H1 (cell line): ENCODE measurements around the gene PLXNA3. TPM values are rescaled to one million over a fixed set of nuclear protein-coding genes. Genes with fewer than 3 reads are reported as not detected.

Experiments used
- CTCF ChIA-PET: fragments of 300-600 bp; sonication (Branson Sonifier 250); formaldehyde crosslinking; loops from one replicate; lab custom pipeline; 2021; ENCODE audit not compliant: partially characterized antibody; lab: Charles Lee
- POLR2A ChIA-PET: fragments of 300-600 bp; sonication (Branson Sonifier 250); formaldehyde crosslinking; loops from one replicate; lab custom pipeline; 2021; ENCODE audit warnings: inconsistent platforms; ENCODE audit not compliant: partially characterized antibody; lab: Charles Lee
- DNase-seq, 2 experiments: peaks; one replicate each; pipeline versions ENCODE4 v3.0.0 to v3.0.0-alpha.2; 2010 to 2022; ENCODE audit warnings: low spot score in 2 of 2, low read depth in 1 of 2, mixed read lengths in 1 of 2
- FAIRE-seq: peaks from 2 replicates; lab custom pipeline; 2011; peaks lifted over from hg19 to GRCh38; lab: Jason Lieb, UNC
- H2AFZ ChIP-seq: 2 replicates; pipeline ENCODE4 v1.8.1; 2012; ENCODE audit warnings: low read length, inconsistent platforms
- H2AK5ac ChIP-seq: 2 replicates; pipeline ENCODE4 v1.6.1; 2013; ENCODE audit warnings: low read depth, low read length
- H2BK120ac ChIP-seq: replicated peaks from 2 replicates; pipeline ENCODE3; 2013; ENCODE audit warnings: low read depth, low read length, inconsistent platforms
- H2BK12ac ChIP-seq: 2 replicates; pipeline ENCODE4 v1.6.1; 2013; ENCODE audit warnings: low read depth, low read length
- H2BK15ac ChIP-seq: 2 replicates; pipeline ENCODE4 v1.6.1; 2013; ENCODE audit warnings: low read length
- H2BK20ac ChIP-seq: 2 replicates; pipeline ENCODE4 v1.6.1; 2013; ENCODE audit warnings: low read length
- H2BK5ac ChIP-seq: 2 replicates; pipeline ENCODE4 v1.6.1; 2013; ENCODE audit warnings: low read depth, low read length
- H3K14ac ChIP-seq: 2 replicates; pipeline ENCODE4 v1.6.1; 2013; ENCODE audit warnings: inconsistent platforms; ENCODE audit not compliant: insufficient read length
- H3K18ac ChIP-seq: 2 replicates; pipeline ENCODE4 v1.6.1; 2013; ENCODE audit warnings: low read length; ENCODE audit errors: extremely low read depth
- H3K23ac ChIP-seq: 2 replicates; pipeline ENCODE4 v1.6.1; 2013; ENCODE audit warnings: inconsistent platforms; ENCODE audit not compliant: insufficient read length
- H3K23me2 ChIP-seq: 2 replicates; pipeline ENCODE4 v1.6.1; 2013; ENCODE audit warnings: low read depth, low read length
- H3K27ac ChIP-seq: 2 replicates; pipeline ENCODE4 v1.6.1; 2011; ENCODE audit warnings: low read depth, low read length, inconsistent platforms
- H3K27me3 ChIP-seq, 4 experiments: replicated peaks in 1 of 4; 1 replicate in 1 of 4; 2 replicates in 3 of 4; pipeline versions ENCODE4 v1.6.1 to v1.8.1; 2011 to 2013; ENCODE audit warnings: low read length in 3 of 4, mild to moderate bottlenecking in 3 of 4, inconsistent platforms in 2 of 4, mixed read lengths in 2 of 4, moderate library complexity in 1 of 4; ENCODE audit not compliant: control insufficient read depth in 3 of 4, insufficient read depth in 3 of 4; ENCODE audit errors: extremely low read depth in 1 of 4
- H3K36me3 ChIP-seq, 4 experiments: 2 replicates each; pipeline versions ENCODE4 v1.6.1 to v1.8.1; 2011 to 2013; ENCODE audit warnings: mild to moderate bottlenecking in 4 of 4, low read length in 3 of 4, moderate library complexity in 2 of 4, control low read depth in 1 of 4, inconsistent platforms in 1 of 4; ENCODE audit not compliant: insufficient read depth in 4 of 4, control insufficient read depth in 2 of 4
- H3K4ac ChIP-seq: replicated peaks from 2 replicates; pipeline ENCODE3; 2013; ENCODE audit warnings: low read length, low read depth, mixed read lengths, inconsistent platforms; ENCODE audit not compliant: insufficient read length
- H3K4me1 ChIP-seq, 4 experiments: replicated peaks in 1 of 4; 1 replicate in 1 of 4; 2 replicates in 3 of 4; pipeline versions ENCODE4 v1.6.1 to v1.8.1; 2011 to 2013; ENCODE audit warnings: low read length in 3 of 4, inconsistent platforms in 2 of 4, mixed read lengths in 1 of 4; ENCODE audit not compliant: insufficient read depth in 4 of 4, control insufficient read depth in 3 of 4
- H3K4me2 ChIP-seq, 2 experiments: 2 replicates each; pipeline versions ENCODE4 v1.6.1 to v1.8.1; 2011 to 2013; ENCODE audit warnings: low read depth in 2 of 2, low read length in 2 of 2, control low read depth in 1 of 2, inconsistent platforms in 1 of 2, mild to moderate bottlenecking in 1 of 2; ENCODE audit not compliant: insufficient read depth in 1 of 2
- H3K4me3 ChIP-seq, 4 experiments: fragments of 200-600, 300-600 bp in 1 of 4; sonication (generic), shearing (Covaris generic), sonication (Bioruptor Twin) in 1 of 4; 2 replicates each; pipeline versions ENCODE4 v1.5.1 to v1.8.1; 2011 to 2016; ENCODE audit warnings: low read length in 4 of 4, low read depth in 3 of 4, control low read depth in 2 of 4, inconsistent platforms in 2 of 4, mild to moderate bottlenecking in 2 of 4, mixed read lengths in 1 of 4, moderate library complexity in 1 of 4; ENCODE audit not compliant: insufficient read depth in 2 of 4; ENCODE audit errors: extremely low read depth in 1 of 4
- H3K56ac ChIP-seq: replicated peaks from 2 replicates; pipeline ENCODE3; 2013; ENCODE audit warnings: low read depth, mild to moderate bottlenecking, mixed read lengths, low read length, inconsistent platforms; ENCODE audit not compliant: insufficient read length
- H3K79me1 ChIP-seq: 2 replicates; pipeline ENCODE4 v1.6.1; 2013; ENCODE audit warnings: low read depth, low read length, control low read depth
- H3K79me2 ChIP-seq, 2 experiments: 2 replicates each; pipeline versions ENCODE4 v1.6.1 to v1.8.1; 2012 to 2013; ENCODE audit warnings: low read length in 2 of 2, mild to moderate bottlenecking in 2 of 2, inconsistent platforms in 1 of 2; ENCODE audit not compliant: insufficient read depth in 2 of 2, control insufficient read depth in 1 of 2
- H3K9ac ChIP-seq, 4 experiments: replicated peaks in 1 of 4; 1 replicate in 1 of 4; 2 replicates in 3 of 4; pipeline versions ENCODE4 v1.6.1 to v1.8.1; 2011 to 2013; ENCODE audit warnings: low read depth in 3 of 4, low read length in 3 of 4, control low read depth in 2 of 4, mild to moderate bottlenecking in 2 of 4, moderate library complexity in 2 of 4, inconsistent platforms in 1 of 4; ENCODE audit errors: extremely low read depth in 1 of 4
- H3K9me3 ChIP-seq, 2 experiments: 2 replicates each; pipeline versions ENCODE4 v1.6.1 to v1.8.1; 2012 to 2013; ENCODE audit warnings: mild to moderate bottlenecking in 2 of 2, moderate library complexity in 2 of 2, control low read depth in 1 of 2, inconsistent platforms in 1 of 2, low read depth in 1 of 2, low read length in 1 of 2, mixed read lengths in 1 of 2; ENCODE audit not compliant: insufficient read depth in 2 of 2
- H4K20me1 ChIP-seq, 2 experiments: replicated peaks in 1 of 2; 2 replicates each; pipeline versions ENCODE3 to v1.8.1; 2011 to 2013; ENCODE audit warnings: inconsistent platforms in 2 of 2, low read length in 2 of 2, mild to moderate bottlenecking in 1 of 2; ENCODE audit not compliant: insufficient read depth in 2 of 2, control insufficient read depth in 1 of 2
- H4K5ac ChIP-seq: 2 replicates; pipeline ENCODE4 v1.6.1; 2013; ENCODE audit warnings: low read length, low read depth, mixed read lengths, inconsistent platforms; ENCODE audit not compliant: insufficient read length
- H4K8ac ChIP-seq: 2 replicates; pipeline ENCODE4 v1.8.0; 2013; ENCODE audit warnings: mild to moderate bottlenecking, moderate library complexity, low read length, inconsistent platforms; ENCODE audit not compliant: insufficient read depth; ENCODE audit errors: extremely low read depth
- H4K91ac ChIP-seq: replicated peaks from 2 replicates; pipeline ENCODE3; 2013; ENCODE audit warnings: low read length, mixed read lengths, inconsistent platforms; ENCODE audit not compliant: insufficient read length
- ASH2L ChIP-seq: fragments of 200-600, 300-600 bp; sonication (generic); IDR thresholded peaks from one replicate; pipeline ENCODE4 v1.7.1; 2017; ENCODE audit warnings: low read length
- CHD1 ChIP-seq: IDR thresholded peaks from 2 replicates; pipeline ENCODE4 v1.6.1; 2012; ENCODE audit warnings: low read depth, low read length, improper control_type of control experiment
- CREB1 ChIP-seq: IDR thresholded peaks from 2 replicates; pipeline ENCODE4 v1.6.1; 2012; ENCODE audit warnings: inconsistent platforms
- GTF2F1 ChIP-seq: IDR thresholded peaks from 2 replicates; pipeline ENCODE4 v1.6.1; 2012; ENCODE audit warnings: low read depth, low read length, improper control_type of control experiment, borderline replicate concordance
- NRF1 ChIP-seq: IDR thresholded peaks from 2 replicates; pipeline ENCODE4 v1.6.1; 2011; ENCODE audit warnings: mild to moderate bottlenecking, low read depth, low read length, improper control_type of control experiment
- PHF8 ChIP-seq: fragments of 200-600 bp; sonication (generic); conservative IDR thresholded peaks from 2 replicates; pipeline ENCODE4 v1.7.1; 2012; ENCODE audit warnings: low read depth, mild to moderate bottlenecking, inconsistent platforms, low read length, moderate library complexity
- RNF2 ChIP-seq: fragments of 200-900, 300-1000 bp; sonication (generic); IDR thresholded peaks from 2 replicates; pipeline ENCODE4 v1.7.1; 2016; ENCODE audit warnings: borderline replicate concordance, low read depth, mild to moderate bottlenecking, antibody characterized with exemption, low read length; ENCODE audit not compliant: poor library complexity, severe bottlenecking; ENCODE audit errors: missing control alignments
- SAP30 ChIP-seq: fragments of 300-600 bp; sonication (generic); IDR thresholded peaks from 2 replicates; pipeline ENCODE4 v1.7.1; 2012; ENCODE audit warnings: low read length, moderate library complexity, mild to moderate bottlenecking, inconsistent platforms; ENCODE audit not compliant: insufficient read depth, insufficient replicate concordance
- ZNF274 ChIP-seq: IDR thresholded peaks from 2 replicates; pipeline ENCODE4 v1.7.0; 2012; ENCODE audit warnings: low read length, borderline replicate concordance; ENCODE audit errors: extremely low read depth
- WGBS, 2 experiments: shearing (Covaris generic) in 1 of 2; methylation state at CpG; one replicate each; pipeline versions ENCODE4 v1.1.6 to v1.1.7; 2013 to 2015; ENCODE audit warnings: low lambda C conversion rate in 2 of 2, mixed read lengths in 2 of 2, inconsistent platforms in 1 of 2, low coverage in 1 of 2, missing lambda C conversion rate in 1 of 2; ENCODE audit not compliant: insufficient replicate concordance in 2 of 2, insufficient coverage in 1 of 2, insufficient read length in 1 of 2; ENCODE audit errors: extremely low coverage in 1 of 2, missing lambda C conversion rate in 1 of 2; 5-methylcytosine and 5-hydroxymethylcytosine counted together
- polyA plus RNA-seq, 7 experiments: library from polyadenylated mRNA; depleted of rRNA in 3 of 7; stranded (reverse) in 5 of 7; unstranded in 2 of 7; fragments of >200 nt in 5 of 7; fragments of 200-250 nt in 2 of 7; gene quantifications; 1 replicate in 5 of 7; 2 replicates in 1 of 7; 4 replicates in 1 of 7; pipeline versions ENCODE4 v1.2.1 to v1.2.3, GENCODE V29; 2011 to 2013; ENCODE audit warnings: missing spikeins in 2 of 7, mixed read lengths in 2 of 7
- total RNA-seq: library from RNA; stranded (reverse); fragmentation: NEBNext Ultra II Directional; extraction: Animal tissue kit (Norgen Biotek cat#: 25700); gene quantifications from 2 replicates; pipeline ENCODE4 v1.2.1, GENCODE V29; 2021
- TF ChIP-seq, protein P1 (sequence below): IDR thresholded peaks from 2 replicates; pipeline ENCODE4 v1.6.1; 2012; ENCODE audit warnings: inconsistent platforms

PLXNA3 gene
- total and polyA plus RNA-seq, 2 of the 8 experiments (the other 6 are each of a cell fraction or from before 2014, with no cell fraction given): 10.7 to 18.2 TPM

GRCh38 chrX:154431341-154431740 is 26.7 kb upstream of the PLXNA3 start:
- no peak overlapping the region for H2BK12ac ChIP-seq
- peaks cover 0 to 14% (median 7%) of the 10 kb centered on the region in 4 experiments; a peak in 5 of 8 replicates for H3K36me3 ChIP-seq
- no peak overlapping the region for H2BK15ac ChIP-seq
- H3K4ac ChIP-seq: no peak overlapping the region
- H4K5ac ChIP-seq: no peak overlapping the region
- no peak overlapping the region for H3K9ac ChIP-seq
- peaks cover 3 to 9% of the 10 kb centered on the region in 2 experiments; a peak in 2 of 4 replicates for H3K79me2 ChIP-seq
- H4K91ac ChIP-seq: no peak overlapping the region
- peaks cover 4% of the 10 kb centered on the region; the same call in 1 of the 2 replicates for H3K23me2 ChIP-seq
- H3K18ac ChIP-seq: no peak overlapping the region
- FAIRE-seq: no peak
- ChIA-PET CTCF (interaction anchor here (0.6 to 1.9 kb wide), 3 partner anchors 18 to 77 kb away, joined by 3 to 7 read pairs (median 3); no protein-coding TSS in a partner anchor), POLR2A (interaction anchor here (1.3 to 2.0 kb wide), 2 partner anchors 15 to 34 kb away, joined by 4 to 7 read pairs; partner anchors contain the start of gene RPL10)
- no peaks in the 10 kb centered on the region for H3K79me1 ChIP-seq
- H4K20me1 ChIP-seq: peaks cover 0 to 4% of the 10 kb centered on the region in 2 experiments
- no peak overlapping the region for H4K8ac ChIP-seq
- no peak overlapping the region for H3K14ac ChIP-seq
- no peak overlapping the region for H3K56ac ChIP-seq
- no peak overlapping the region for H3K4me3 ChIP-seq
- DNase-seq: no peak
- H2BK120ac ChIP-seq: no peak overlapping the region
- TF ChIP-seq NRF1: no peak
- no peak for TF ChIP-seq CHD1
- no peak for TF ChIP-seq CREB1
- no peak for TF ChIP-seq ZNF274
- TF ChIP-seq, protein P1, sequence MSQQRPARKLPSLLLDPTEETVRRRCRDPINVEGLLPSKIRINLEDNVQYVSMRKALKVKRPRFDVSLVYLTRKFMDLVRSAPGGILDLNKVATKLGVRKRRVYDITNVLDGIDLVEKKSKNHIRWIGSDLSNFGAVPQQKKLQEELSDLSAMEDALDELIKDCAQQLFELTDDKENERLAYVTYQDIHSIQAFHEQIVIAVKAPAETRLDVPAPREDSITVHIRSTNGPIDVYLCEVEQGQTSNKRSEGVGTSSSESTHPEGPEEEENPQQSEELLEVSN: no peak
- no peak for TF ChIP-seq RNF2
- no peak for TF ChIP-seq GTF2F1
- TF ChIP-seq ASH2L: no peak
- TF ChIP-seq SAP30: no peak
- no peak for TF ChIP-seq PHF8
- no peaks in the 10 kb centered on the region for H3K27me3 ChIP-seq
- H2AK5ac ChIP-seq: no peak overlapping the region
- no peak overlapping the region for H3K23ac ChIP-seq
- H2BK20ac ChIP-seq: no peak overlapping the region
- no peak overlapping the region for H3K27ac ChIP-seq
- H3K4me2 ChIP-seq: no peak overlapping the region
- no peak overlapping the region for H2BK5ac ChIP-seq
- no peak overlapping the region for H2AFZ ChIP-seq
- no CpG with 5 or more reads among the region's 5 CpGs for WGBS, 2 experiments
- H3K4me1 ChIP-seq: no peaks in the 10 kb centered on the region
- H3K9me3 ChIP-seq: no peaks in the 10 kb centered on the region
